GM21786 (cell line): ENCODE results near the gene PTGS1.
A peak's percentile ranks its signal among the peaks of the same experiment; 100 is the strongest.

Experiments used
- ATAC-seq: cut with Tn5 transposase; IDR thresholded peaks from one replicate; pipeline ENCODE4 v1.9.1; 2021; ENCODE audit not compliant: unreplicated experiment

The PTGS1 gene

GRCh38 chr9:122372856-122373845 is 2.3 kb downstream of the PTGS1 start:
- no peak for ATAC-seq

GRCh38 chr9:122374885-122375420 is 4.1 kb downstream of the PTGS1 start:
- ATAC-seq: no peak

- no peak for ATAC-seq
Observed at GRCh38 chr9:122376796-122377195, 6.0 kb downstream of the PTGS1 start.

- no peak for ATAC-seq
Observed at GRCh38 chr9:122377241-122378164, 6.7 kb downstream of the PTGS1 start.

GRCh38 chr9:122378236-122378635 is 7.4 kb downstream of the PTGS1 start:
- ATAC-seq: no peak

- ATAC-seq: no peak
Observed at GRCh38 chr9:122379340-122379739, 8.5 kb downstream of the PTGS1 start.

GRCh38 chr9:122380293-122380692 is 9.5 kb downstream of the PTGS1 start:
- ATAC-seq: no peak

GRCh38 chr9:122381206-122381950 is 10.6 kb downstream of the PTGS1 start:
- ATAC-seq: no peak

GRCh38 chr9:122382901-122383850 is 12.4 kb downstream of the PTGS1 start:
- no peak for ATAC-seq

GRCh38 chr9:122383992-122384461 is 13.2 kb downstream of the PTGS1 start:
- no peak for ATAC-seq

- ATAC-seq: no peak
Observed at GRCh38 chr9:122386311-122386872, 15.6 kb downstream of the PTGS1 start.

- no peak for ATAC-seq
Observed at GRCh38 chr9:122387536-122387935, 16.7 kb downstream of the PTGS1 start.

- no peak for ATAC-seq
Observed at GRCh38 chr9:122389195-122389594, 18.4 kb downstream of the PTGS1 start.

GRCh38 chr9:122389799-122390481 is 19.1 kb downstream of the PTGS1 start:
- peak; percentile 71 for ATAC-seq

- no peak for ATAC-seq
Observed at GRCh38 chr9:122392284-122392683, 21.5 kb downstream of the PTGS1 start.

GRCh38 chr9:122392714-122393113 is 21.9 kb downstream of the PTGS1 start:
- no peak for ATAC-seq

GRCh38 chr9:122393284-122393983 is 22.6 kb downstream of the PTGS1 start:
- ATAC-seq: no peak
